WERI-Rb-1 (cell line): ENCODE data around the gene UQCRC1.

Source experiments
- DNase-seq: peaks from one replicate; pipeline ENCODE4 v3.0.0-alpha.2; 2020
- H3K27ac ChIP-seq: fragments of 250-450 bp; sonication (Bioruptor Pico); 2 replicates; pipeline ENCODE4 v1.5.1; 2020; ENCODE audit warnings: mild to moderate bottlenecking, moderate library complexity
- H3K27me3 ChIP-seq: fragments of 250-450 bp; sonication (Bioruptor Pico); 2 replicates; pipeline ENCODE4 v1.5.1; 2021; ENCODE audit warnings: mild to moderate bottlenecking, low read depth, moderate library complexity; ENCODE audit not compliant: insufficient read depth, severe bottlenecking
- H3K36me3 ChIP-seq: fragments of 250-450 bp; sonication (Bioruptor Pico); 2 replicates; pipeline ENCODE4 v1.5.1; 2020; ENCODE audit warnings: mild to moderate bottlenecking, moderate library complexity
- H3K4me3 ChIP-seq: 2 replicates; pipeline ENCODE4 v1.5.1; 2011; ENCODE audit warnings: low read depth, mild to moderate bottlenecking, control low read depth, low read length
- H3K9me3 ChIP-seq: fragments of 250-450 bp; sonication (Bioruptor Pico); 2 replicates; pipeline ENCODE4 v1.5.1; 2021; ENCODE audit warnings: mild to moderate bottlenecking, moderate library complexity; ENCODE audit not compliant: severe bottlenecking
- TF ChIP-seq, protein P1 (sequence below): IDR thresholded peaks from 2 replicates; pipeline ENCODE4 v1.5.1; 2011; ENCODE audit warnings: low read depth, mild to moderate bottlenecking, control low read depth, inconsistent platforms, low read length

UQCRC1 gene

DNA sequence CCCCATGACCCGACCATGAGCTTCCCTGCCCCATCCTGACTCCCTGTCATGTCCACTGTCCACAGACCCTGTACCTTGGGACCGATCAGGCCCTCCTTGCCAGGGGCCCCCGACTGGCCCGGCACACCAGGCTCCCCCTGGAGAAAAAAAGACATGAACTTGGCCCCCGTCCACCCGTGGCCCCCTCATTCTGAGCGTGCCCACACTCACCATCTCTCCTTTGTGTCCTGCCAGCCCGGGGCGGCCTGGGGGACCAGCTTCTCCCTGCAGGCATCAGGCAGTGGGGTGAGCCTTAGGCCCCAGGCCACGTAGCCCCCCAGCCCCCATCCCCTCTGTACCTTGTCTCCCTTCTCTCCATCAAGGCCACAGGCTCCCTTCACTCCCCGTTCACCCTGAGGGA lies 41.9 kb downstream of the UQCRC1 start:
- H3K9me3 ChIP-seq, result no peaks in the 10 kb centered on the region
- no peaks in the 10 kb centered on the region for H3K27me3 ChIP-seq
- TF ChIP-seq, protein P1, sequence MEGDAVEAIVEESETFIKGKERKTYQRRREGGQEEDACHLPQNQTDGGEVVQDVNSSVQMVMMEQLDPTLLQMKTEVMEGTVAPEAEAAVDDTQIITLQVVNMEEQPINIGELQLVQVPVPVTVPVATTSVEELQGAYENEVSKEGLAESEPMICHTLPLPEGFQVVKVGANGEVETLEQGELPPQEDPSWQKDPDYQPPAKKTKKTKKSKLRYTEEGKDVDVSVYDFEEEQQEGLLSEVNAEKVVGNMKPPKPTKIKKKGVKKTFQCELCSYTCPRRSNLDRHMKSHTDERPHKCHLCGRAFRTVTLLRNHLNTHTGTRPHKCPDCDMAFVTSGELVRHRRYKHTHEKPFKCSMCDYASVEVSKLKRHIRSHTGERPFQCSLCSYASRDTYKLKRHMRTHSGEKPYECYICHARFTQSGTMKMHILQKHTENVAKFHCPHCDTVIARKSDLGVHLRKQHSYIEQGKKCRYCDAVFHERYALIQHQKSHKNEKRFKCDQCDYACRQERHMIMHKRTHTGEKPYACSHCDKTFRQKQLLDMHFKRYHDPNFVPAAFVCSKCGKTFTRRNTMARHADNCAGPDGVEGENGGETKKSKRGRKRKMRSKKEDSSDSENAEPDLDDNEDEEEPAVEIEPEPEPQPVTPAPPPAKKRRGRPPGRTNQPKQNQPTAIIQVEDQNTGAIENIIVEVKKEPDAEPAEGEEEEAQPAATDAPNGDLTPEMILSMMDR, result no peak
- no peak for DNase-seq
- peaks cover 4% of the 10 kb centered on the region; the same call in 1 of the 2 replicates for H3K36me3 ChIP-seq
- H3K27ac ChIP-seq, result no peak overlapping the region
- H3K4me3 ChIP-seq, result no peak overlapping the region

DNA sequence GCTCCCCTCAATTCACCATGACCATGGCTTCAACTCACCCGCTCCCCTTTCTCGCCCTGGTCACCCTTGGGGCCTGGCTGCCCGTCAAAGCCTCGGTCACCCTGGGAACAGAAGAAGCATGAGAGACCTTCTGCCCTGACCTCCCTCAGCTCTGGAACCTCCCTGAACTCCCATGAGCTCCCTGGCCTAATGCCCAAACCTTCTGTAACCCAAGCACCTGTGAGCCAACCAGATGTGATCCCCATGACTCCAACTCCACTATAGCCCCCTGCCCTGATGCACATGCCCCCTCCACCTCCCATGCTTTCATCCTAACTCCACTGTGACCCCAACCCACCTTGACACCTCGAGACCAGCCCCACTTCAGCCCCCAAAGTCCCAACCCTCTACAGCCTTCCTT lies 42.4 kb downstream of the UQCRC1 start:
- H3K36me3 ChIP-seq, result peaks cover 4% of the 10 kb centered on the region; the same call in 1 of the 2 replicates
- no peaks in the 10 kb centered on the region for H3K9me3 ChIP-seq
- no peak overlapping the region for H3K27ac ChIP-seq
- no peak for DNase-seq
- TF ChIP-seq, protein P1, result no peak
- no peaks in the 10 kb centered on the region for H3K27me3 ChIP-seq
- H3K4me3 ChIP-seq, result no peak overlapping the region

DNA sequence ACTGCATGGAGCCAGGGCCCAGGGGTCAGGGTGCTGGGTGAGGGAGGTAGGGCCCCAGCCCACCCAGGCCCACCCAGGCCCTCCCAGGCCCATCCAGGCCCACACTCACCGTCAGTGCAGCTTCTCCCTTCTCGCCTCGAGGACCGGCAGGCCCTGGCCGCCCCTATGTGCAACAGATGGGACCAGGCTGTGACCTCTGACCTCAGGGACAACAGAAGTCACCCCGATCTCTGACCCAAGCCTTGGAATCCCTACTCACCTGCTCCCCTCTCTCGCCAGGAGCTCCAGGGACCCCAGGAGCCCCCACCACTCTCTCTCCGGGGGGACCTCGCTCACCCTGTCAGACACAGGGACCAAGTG lies 43.1 kb downstream of the UQCRC1 start:
- H3K9me3 ChIP-seq, result no peaks in the 10 kb centered on the region
- no peak overlapping the region for H3K27ac ChIP-seq
- H3K27me3 ChIP-seq, result no peaks in the 10 kb centered on the region
- H3K36me3 ChIP-seq, result peaks cover 4% of the 10 kb centered on the region; the same call in 1 of the 2 replicates
- H3K4me3 ChIP-seq, result no peak overlapping the region
- no peak for DNase-seq
- TF ChIP-seq, protein P1, result no peak

DNA sequence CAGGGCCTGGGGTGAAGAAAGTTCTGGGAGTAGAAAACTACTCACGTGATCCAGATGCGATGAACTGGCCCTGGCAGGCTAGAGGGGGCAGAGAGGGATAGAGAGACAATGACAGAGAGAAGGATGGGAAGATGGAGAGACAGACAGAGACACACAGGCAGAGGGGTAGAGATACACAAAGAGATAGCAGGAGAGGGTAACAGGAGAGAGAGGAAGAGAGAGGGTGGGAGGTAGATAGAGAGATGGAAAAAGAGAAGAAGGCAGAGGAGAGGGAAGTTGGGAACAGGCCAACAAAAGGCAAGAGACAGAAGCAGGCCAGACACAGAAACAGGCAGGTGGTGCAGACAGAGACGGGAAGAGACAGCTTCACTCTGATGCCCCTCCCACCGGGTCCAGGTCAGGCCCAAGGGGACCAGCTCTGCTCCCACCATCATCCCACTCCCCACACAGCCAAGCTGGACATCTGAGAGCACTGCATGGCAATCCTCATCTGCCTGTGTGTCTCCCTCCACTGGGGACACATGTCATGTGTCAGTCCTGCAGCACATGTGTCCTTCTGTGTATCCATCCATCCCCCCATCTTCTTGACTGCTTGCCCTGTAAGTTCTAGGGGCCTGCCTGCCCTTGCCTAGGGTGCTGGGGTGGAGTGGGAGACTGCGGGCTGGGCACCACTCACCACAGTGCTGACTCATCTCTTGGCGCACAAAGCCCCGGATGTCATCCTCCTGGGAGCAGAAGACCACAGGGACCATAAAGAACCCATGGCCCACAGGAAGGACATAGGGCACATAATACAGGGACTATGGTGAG lies 43.6 kb downstream of the UQCRC1 start:
- no peak overlapping the region for H3K27ac ChIP-seq

DNA sequence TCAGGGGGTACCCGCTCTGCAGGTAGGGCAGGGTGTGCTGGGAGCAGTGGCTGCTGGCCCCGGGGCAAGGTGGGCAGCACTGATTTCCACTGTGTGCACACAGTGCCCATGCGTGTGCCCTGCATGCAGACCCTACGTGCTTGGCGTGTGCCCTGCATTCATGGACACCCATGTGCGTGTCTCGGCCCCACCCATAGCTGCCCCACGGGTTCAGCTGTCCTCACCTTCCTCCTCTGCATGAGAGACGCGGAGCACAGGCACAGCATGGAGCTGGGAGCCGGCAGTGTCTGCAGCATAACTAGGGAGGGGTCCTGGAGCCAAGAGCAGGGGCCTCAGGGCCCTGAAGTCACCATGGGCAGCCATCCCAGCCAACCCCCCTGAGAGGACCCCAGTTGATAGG lies 44.3 kb downstream of the UQCRC1 start:
- DNase-seq, result no peak
- Histone ChIP-seq H3K27me3 (no peaks in the 10 kb centered on the region), H3K4me3 (no peak overlapping the region), H3K36me3 (peaks cover 4% of the 10 kb centered on the region; the same call in 1 of the 2 replicates), H3K27ac (no peak overlapping the region), H3K9me3 (no peaks in the 10 kb centered on the region)
- TF ChIP-seq, protein P1, result no peak

More for the DNA sequence above, 43.6 kb downstream of the UQCRC1 start:
- no peak overlapping the region for H3K4me3 ChIP-seq
- no peaks in the 10 kb centered on the region for H3K9me3 ChIP-seq
- H3K36me3 ChIP-seq, result peaks cover 4% of the 10 kb centered on the region; the same call in 1 of the 2 replicates
- no peak for DNase-seq
- H3K27me3 ChIP-seq, result no peaks in the 10 kb centered on the region
- TF ChIP-seq, protein P1, result no peak
